NCI-H2171 (cell line): ENCODE results near the gene CACNB3.

Experiments
- DNase-seq: peaks from one replicate; lab custom pipeline; 2025; lab: John Stamatoyannopoulos, UW

CACNB3 gene

DNA sequence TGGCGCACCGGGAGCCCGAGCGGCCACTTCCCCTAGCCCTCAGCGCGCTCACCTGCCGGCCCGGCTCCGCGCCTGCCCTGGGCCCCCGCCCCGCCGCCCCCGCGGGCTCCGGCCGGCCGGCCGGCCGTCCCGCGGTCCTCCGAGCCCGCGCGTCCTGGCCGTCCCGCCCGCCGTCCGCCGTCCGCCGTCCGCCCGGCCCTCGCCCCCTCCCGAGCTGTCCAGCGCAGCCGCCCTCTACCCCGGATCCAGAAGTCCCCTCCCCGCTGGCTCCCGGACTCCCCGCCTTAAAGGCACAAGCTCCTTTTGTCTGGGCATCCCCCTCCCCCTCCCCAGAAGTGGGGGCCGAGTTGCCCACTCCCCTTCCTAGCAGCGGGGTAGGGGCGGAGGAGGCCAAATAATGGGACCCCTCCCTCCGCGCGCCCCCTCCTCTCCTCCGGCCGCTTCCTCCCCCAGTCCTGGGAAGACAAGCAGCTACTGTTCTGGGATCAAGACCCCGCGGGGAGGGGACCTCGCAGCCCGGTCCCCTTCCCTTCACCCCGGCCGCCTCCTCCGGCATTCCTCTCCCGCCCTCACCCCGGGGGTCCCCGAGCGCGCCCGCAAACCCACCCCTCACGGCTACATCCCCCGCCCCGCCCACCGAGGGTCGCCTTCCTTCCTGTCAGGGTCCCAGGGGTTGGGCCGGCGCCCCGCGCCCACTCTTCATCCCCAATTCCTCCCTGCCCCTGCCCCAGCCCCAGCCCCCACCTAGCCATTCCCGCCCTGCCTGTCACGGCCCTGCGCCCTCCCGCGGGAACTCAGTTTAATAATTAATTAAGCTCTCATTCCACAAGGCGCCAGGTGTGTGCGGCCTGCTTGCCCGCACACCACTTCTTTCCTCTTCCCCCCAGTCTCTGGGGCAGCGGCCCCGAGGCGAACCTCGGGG, 29.2 kb upstream of the CACNB3 start, which contains the start of gene ADCY6:
TSS of gene ADCY6 (minus strand) at position 236 of the 922 bp plus-strand sequence. CDS start 5,655 bp downstream, outside the sequence.
- peak; percentile 23 for DNase-seq

DNA sequence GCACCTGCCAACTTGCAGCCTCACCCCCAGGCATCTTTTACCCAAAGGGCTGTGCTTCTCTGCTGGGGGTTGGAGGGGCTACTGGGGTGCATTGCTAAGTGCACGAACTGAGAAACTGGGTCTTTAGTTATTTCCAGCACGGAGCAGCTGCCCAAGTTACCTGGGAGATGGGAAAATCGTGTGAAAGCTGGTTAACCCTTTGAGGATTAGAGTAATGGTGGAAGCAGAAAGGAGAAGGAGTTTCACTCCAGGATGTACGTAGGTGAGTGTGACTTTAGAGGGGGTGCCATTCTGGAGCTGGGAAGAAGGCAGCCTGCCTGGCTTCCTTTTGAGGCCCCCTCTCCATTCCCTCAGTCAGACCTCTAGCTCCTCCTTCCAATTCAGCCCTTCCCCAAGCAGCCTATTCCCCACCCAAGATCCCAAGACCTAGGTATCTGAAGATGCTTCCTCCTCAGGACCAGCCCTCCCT, 28.4 kb upstream of the CACNB3 start:
- no peak for DNase-seq

DNA sequence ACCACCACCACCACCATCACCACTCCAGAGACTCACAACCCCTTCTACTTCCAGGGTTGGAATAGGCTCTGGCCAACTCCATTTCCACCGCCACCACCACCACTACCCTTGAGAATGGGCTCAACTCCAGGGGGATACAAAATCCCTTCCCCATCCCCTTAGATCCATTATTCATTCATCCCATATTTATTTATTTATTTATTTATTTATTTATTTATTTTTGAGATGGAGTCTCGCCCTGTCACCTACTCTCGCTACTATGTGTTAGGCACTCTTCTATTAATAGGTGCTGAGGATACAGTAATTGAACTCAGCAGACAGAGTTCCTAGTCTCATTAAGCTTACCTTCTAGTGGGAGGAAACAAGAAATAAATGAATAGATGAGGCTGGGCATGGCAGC, 24.6 kb upstream of the CACNB3 start:
- DNase-seq, result no peak

DNA sequence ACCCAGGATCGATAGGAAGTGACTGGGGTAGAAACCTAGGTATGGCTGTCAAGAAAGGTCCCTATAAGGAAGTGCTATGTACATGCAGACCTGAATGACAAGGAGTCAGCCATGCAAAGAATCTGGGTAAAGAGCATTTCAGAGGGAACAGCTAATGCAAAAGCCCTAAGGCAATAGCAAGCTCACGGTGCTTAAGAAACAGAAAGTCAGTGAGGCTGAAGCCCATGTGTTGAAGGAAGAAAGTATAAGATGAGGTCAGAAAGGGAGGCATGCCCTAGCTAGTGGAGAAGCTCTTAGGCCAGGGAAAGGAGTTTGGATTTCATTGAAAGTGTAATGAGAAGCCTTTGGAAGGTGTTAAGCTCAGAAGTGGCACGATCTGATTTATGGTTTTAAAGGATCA, 23.4 kb upstream of the CACNB3 start:
- no peak for DNase-seq

DNA sequence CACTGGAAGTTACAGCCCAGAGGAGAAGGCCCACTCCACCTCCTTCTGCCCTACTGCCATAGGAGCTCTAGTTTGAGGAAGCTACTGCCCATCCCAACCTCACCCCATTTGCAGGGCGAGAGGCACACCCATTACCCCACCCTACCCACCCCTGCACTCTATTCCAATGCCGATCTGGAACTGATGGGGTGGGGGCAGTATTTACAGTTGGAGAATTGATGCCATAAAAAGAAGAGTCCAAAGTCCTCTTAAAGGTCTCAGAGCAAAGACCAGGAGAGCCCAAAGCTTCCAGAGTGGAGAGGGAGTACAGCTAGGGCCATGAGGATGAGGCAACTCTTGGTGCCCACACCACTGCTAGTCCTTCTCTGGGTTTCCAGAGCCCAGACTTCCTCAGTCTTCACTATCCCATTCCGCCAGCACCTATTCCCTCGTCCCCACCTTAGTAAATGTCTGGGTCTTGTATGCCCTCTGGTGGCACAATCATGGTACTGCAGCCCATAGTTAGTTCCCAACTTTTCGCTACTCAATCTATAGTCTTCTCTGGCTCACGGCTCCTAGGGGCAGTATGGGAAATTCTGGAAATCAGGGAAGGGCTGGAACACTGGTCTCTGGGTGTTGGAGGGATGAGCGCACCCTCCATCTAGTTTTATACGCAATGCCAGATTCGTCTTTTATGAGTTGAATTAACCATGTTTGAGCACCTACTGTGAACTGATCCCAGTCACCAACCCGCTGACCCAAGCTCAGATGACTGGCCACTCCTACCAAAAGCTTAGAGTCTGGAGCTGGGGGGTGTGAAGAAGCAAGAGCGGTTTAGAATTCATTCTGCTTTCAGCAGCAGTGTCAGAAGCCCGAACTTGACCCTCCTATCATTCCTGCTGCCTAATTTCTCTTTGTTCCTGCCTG, 22.5 kb upstream of the CACNB3 start:
- peak; percentile 44 for DNase-seq

DNA sequence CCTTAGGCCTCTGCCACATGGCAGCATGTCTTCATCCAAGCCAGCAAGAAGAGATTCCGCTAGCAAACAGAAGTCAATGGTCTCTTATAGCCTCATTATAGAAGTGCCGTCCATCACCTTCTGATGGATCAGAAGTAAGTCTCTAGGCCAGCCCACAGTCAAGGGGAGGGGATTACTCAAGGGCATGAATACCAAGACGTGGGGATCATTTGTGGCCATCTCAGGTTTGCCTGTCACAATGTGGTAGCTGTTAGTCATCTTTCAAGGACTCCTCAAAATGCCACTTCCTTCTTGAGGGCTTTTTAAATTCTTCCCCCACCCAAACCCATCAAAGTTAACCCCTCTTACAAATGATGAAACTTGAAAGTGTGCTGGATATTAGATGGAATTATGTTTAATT, 21.3 kb upstream of the CACNB3 start:
- no peak for DNase-seq

DNA sequence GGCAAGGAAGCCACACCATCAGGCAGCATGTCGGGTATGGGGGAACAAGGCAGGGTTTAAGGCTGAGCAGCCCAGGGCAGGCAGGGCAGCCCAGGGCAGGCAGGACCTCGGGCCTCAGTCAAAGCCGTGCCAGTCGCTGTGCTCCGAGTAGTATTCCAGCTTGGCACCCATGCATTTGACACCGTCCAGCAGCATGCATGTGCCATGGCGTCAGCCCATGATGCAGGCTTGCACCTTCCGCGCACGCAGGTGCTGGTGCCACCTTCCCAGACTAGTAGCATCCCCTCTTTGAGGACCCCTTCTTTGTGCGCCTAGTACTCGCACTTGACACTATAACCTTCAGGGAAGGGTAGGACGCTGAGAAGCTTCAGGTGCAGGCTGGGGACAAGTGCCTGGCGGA, 17.8 kb upstream of the CACNB3 start:
- DNase-seq, result no peak

DNA sequence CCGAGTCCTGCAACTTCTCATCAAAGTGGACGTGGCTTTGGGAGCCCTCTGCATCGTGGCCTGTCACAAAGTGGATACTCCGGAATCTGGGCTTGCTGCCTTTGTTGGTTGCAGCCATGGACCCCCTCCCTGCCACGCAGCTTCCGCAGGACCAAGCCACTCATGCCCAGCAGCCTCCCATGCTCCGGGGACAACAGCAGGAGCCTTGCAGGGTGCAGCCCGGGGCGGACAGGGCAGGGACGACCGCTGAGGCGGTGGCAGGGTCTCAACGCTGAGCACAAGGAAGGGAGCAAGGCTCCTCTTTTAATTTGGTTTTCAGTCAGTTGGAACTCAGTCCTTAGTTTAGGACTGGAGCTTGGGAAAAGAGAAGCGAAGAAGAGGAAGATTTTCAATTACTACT, 17.3 kb upstream of the CACNB3 start:
- no peak for DNase-seq

DNA sequence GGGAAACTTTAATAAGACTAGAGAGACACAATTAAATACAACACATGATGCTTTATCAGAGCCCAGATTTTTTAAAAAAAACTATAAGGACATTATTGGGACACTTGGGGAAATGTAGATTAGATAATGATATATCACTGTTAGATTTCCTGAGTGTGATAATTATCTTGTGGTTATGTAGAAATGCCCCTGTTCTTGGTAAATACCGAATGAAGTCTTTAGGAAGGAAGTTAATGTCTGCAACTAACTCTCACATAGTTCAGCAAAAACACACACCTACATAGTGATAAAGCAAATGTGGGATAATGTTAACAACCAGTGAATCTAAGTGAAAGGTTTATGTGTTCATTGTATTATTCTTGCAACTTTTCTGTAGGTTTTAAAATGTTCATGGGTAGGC, 14.6 kb upstream of the CACNB3 start:
- no peak for DNase-seq

DNA sequence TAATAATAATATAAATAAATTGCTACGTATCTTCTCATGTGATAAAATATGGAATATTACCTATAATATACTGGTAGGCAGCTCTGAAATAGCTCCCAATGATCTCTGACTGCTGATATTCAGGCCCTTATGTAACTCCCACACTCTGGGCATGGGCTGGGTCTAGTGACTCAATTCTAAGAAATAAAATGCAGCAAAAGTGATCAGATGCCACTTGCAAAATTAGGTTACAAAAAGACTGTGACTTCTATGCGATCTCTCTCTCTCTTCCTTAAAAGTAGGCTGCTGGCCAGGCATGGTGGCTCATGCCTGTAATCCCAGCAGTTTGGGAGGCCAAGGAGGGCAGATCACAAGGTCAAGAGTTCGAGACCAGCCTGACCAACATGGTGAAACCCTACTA, 10.3 kb upstream of the CACNB3 start:
- DNase-seq, result no peak

DNA sequence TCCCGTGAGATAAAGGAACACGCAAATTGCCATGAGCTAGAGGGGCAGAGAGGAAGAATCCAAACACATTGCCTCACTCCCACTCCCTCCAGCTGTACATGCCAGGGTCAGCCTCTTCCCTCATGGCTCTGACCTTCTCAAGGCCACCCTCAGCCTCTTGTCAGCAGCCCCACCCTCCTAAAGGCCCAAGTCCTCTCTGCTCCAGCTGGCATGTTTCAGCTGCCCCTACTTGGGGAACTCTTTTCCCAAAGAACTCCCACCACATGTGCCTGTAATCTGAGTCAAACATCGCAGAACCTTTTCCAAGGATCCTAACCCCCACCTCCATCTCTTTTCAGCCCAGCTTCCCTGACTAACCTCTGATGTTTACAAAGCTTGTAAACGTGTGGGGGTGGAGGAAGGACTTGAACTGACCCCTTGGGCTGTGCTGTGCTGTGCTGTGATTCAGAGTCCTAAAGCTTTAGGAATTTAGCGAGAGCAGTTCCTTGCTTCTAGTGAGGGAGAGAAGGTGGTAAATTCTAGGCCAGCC, 7.3 kb upstream of the CACNB3 start:
- DNase-seq, result no peak

DNA sequence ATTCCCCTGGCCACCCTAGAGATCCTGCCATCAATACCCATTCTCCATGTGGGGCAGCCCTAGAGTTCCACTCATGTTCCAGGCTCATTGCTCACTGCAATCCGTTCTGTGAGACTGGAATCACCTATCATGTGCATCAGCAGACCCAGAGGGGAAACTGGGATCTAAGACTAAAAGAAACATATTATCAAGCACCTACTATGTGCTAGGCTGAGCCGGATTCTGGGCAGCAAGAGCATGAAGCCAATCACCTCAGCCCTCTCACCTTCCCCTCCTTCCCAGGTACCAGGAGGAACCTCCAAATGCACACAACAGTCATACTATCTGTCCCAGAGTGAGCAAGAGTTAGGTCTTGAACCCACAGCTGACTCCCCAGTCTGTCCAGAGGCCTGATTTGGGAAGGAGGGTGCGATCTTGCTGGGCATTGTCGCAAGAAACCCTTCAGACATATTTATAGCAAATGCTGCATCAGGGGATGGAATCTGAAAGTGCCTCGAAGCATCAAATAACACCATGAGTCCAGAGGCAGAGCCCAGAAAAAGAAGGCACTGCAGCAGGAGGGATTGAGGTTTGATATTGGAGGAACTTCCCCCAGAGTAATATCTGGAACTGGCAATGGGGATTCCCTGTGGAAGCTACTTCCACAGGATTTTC, 6.7 kb upstream of the CACNB3 start:
- no peak for DNase-seq

DNA sequence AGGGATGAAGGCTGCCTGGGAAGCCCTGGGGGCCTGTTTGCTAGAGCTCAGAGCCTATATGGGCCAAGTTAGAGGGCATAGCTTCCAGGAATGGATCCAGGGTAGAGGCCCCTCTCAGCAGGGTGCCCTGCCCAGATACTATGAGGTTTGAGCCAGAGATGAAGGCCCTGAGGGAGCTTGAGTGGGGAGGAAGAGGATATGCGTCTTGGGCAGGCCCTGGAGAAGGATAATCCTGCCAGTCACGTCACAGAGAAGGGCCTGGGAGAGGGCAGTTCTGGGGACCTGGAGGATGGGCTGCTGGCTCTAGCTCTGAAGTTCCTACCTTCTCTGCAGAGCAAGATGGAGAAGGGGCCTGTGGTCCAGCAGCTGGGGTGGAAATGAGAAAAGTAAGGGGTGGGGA, 5.9 kb upstream of the CACNB3 start:
- DNase-seq, result no peak

DNA sequence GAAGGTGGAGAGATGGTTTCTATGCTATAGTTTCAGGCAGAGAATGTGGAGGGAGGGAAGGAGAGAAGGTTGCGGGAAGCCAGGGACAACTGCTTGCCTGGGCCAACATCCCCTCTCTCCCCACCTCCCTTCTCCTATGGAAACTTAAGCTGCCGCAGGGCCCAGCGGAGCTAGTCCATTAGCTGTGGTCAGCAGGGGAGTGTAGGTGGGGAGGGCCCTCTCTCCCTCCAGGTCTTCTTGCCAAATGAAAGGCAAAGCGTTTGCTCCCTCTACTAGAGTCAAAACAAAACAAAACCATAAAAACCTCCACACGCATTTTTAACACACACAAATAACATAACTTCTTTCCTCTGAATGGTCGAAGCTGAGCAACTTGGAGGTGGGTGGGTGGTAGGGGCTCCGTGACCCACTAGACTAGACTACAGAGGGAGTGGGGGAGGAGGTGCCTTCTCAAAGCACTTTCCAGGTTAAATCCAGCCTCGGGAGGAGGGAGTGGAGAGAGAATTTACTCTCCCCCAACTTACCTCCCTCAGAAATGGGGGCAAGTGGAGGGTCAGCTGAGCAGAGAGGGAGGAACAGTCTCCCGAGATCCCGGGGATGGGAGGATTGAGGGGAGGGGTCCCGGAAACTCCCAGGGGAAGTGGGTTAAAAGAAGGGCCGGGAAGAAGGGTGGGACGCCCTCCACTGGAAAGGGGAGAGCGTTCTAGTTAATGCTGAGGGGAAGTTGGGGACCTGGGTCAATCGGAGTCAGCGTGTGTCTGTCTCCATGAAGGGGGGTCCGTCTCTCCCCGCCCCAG, 4.6 kb upstream of the CACNB3 start:
- no peak for DNase-seq

DNA sequence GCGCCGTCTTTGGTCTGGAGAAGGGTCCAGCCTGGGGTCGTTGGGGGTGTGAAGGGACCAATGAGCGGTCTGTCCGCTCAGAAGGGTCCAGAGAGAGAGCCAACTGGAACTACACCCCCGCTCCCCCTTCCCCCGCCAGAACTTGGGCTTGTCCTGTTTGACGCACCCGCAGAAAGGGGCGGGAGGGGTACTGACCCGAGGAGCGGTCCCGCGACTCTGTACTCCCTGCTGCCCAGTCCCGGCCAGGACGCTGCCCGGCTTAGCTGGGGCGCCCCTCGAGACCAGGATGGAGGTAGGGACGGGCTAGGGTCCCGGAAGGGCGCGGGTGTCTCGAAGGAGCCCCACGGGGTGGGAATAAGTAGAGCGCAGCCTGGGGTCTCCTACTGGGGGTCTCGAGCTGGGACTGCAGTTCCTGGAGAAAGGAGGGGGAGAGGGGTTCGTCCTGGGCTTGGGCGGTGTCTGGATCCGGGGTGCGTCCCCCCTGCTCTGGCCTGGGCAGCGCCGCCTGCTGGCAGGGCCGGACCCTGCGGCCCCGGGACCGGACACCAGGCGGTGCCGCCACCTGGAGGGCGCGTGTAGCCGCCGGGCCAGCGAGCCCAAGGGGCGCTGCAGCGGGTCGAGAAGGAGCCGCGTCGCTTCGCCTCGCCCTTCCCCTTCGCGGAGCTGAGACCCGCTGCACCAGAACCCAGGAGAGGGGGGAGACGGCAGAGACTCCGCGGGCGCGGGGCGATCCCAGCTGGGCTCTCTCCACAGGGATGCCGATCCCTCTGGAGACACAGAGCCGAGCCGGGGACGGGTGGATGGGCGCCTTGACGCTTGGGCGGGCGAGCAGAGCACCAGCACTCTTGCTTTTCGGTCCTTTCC, 3.8 kb upstream of the CACNB3 start:
- DNase-seq, result peak; percentile 34

DNA sequence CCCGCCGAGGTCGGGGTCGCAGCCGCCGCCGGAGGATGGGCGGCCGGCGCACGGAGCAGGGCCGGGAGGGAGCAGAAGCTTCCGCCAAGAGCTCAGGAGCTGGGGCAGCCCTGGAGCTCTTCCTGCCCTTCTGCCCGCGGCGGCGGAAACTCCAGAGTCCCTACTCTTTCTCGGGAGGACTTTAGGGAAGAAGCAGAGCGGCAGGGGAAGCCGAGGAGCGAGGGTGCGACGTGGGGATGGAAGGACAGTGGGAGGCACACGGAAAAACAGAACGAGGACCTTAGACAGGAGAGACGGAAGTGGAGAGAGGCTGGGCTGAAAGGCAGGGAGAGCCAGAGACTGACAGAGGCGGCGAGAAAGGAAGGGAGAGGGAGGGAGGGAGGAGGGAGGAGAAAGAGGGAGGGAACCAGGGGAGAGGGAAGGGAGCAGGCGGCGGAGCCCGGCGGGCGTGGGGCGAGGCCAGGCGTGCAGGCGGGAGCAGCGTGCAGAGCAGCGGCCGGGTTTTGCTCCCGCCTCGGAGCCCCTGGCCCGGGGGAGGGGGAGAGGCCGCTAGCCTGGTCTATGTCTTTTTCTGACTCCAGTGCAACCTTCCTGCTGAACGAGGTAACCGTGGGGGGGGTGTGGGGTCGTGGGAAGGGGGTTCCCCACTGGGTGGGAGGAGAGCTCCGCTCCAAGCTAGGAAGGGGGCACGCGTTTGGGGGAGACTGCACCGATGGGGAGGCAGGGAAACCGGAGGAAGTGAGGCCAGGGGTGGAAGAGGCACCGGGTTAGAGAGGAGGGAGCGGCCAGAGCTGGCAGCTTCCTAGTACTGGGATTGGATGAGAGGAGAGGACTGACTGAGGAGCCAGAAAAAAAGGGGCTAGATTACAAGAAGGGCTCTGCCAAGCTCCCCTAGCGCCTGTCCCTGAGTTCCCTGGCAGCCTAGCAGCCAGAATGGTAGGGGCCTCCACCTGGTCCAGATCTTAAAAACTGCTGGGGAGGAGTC, 2.9 kb upstream of the CACNB3 start:
- peak; percentile 74 for DNase-seq

DNA sequence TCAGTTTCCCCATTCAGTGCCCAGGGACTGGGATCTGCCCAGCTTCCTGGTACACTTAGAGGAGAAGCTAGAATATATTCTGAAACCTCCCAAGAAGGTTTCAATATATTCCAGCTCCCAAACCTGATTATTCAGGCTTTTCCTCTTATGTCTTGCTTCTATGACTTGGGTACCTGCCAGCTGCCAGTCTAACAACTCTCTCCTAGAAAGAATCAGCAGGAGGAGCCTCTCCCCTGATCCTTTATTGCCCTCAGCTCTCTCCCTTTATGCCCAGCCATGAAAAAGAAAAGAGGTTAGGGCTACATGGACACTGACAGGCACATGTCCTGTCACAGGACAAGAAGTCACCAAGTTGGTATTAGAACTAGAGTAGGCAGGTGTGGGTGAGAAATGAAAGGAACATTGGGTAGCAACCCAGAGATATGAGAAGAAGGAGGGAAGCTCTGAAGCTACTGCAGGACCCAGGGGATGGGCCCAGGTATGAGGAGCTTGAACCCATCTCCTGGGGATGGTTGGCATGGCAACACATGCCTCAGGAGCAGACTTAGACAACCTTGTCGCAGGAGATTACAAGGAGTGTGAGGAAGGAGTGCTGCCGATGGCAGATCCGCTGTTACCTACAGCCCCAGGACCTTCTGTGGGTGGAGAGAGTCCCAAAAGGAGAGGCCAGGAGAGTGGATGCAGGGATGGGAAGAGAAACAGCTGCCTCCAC, 2.0 kb upstream of the CACNB3 start:
- DNase-seq, result no peak
